ENCODE results near the gene CAPN1. TPM values are rescaled to one million over a fixed set of nuclear protein-coding genes. Genes with fewer than 3 reads are reported as not detected.

The CAPN1 gene
- total RNA-seq, 1 experiment from 2014 or later = 175 TPM

DNA sequence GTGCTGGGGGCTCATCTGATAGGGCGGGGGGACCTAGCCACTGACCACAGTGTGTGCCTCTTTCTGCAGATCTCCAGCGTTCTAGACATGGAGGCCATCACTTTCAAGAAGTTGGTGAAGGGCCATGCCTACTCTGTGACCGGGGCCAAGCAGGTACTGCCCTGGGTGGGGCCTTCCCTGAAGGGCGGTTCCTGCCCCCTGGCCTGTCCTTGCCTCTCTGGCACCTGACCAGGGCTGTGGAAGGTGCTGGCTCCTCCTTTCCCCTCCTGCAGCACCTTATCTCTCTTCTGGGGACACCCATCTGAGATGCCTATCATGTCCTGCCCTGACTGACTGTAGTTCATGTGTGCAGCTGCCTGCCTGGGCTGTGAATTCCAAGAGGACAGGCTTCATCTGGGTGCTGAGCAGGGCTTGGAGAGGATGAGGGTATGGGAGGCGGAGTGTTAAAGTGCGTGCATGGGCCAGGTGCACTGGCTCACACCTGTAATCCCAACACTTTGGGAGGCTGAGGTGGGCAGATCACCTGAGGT, 5.5 kb downstream of the CAPN1 start:
- no peak overlapping the region for H4K8ac ChIP-seq (replicated peaks; ENCODE audit: insufficient read length, low read depth, low read length)
- H3K36me3 Mint-ChIP-seq (ENCODE audit: insufficient read depth in 1 of 3, low read depth in 3 of 3) = peaks cover 40 to 62% (median 62%) of the 10 kb centered on the region in 3 experiments
- H2BK5ac ChIP-seq (ENCODE audit: insufficient read length, low read length) = no peak overlapping the region
- H4K20me1 ChIP-seq (ENCODE audit: control insufficient read depth, insufficient read depth, insufficient read length) = no peaks in the 10 kb centered on the region
- no peak overlapping the region for H2BK20ac ChIP-seq (ENCODE audit: low read depth, low read length, poor library complexity, severe bottlenecking)
- DNase-seq = no peak
- H4K5ac ChIP-seq (ENCODE audit: insufficient read length, low read depth, low read length) = no peak overlapping the region
- no CpG with 5 or more reads among the region's 6 CpGs for WGBS (ENCODE audit: extremely low coverage, insufficient read length, low lambda C conversion rate)
- H3K4me3 Mint-ChIP-seq = no peak overlapping the region
- no peak overlapping the region for H3K14ac ChIP-seq (ENCODE audit: insufficient read depth, low read length)
- H3K23ac ChIP-seq (ENCODE audit: insufficient read length, low read depth, low read length) = no peak overlapping the region
- TF ChIP-seq, protein P1, sequence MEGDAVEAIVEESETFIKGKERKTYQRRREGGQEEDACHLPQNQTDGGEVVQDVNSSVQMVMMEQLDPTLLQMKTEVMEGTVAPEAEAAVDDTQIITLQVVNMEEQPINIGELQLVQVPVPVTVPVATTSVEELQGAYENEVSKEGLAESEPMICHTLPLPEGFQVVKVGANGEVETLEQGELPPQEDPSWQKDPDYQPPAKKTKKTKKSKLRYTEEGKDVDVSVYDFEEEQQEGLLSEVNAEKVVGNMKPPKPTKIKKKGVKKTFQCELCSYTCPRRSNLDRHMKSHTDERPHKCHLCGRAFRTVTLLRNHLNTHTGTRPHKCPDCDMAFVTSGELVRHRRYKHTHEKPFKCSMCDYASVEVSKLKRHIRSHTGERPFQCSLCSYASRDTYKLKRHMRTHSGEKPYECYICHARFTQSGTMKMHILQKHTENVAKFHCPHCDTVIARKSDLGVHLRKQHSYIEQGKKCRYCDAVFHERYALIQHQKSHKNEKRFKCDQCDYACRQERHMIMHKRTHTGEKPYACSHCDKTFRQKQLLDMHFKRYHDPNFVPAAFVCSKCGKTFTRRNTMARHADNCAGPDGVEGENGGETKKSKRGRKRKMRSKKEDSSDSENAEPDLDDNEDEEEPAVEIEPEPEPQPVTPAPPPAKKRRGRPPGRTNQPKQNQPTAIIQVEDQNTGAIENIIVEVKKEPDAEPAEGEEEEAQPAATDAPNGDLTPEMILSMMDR (conservative IDR thresholded peaks at IDR 0.05) = no peak
- no peaks in the 10 kb centered on the region for H3K79me1 ChIP-seq (ENCODE audit: insufficient read depth, low read depth, low read length, poor library complexity, severe bottlenecking)
- H3K56ac ChIP-seq (ENCODE audit: insufficient read length, low read depth, low read length) = no peak overlapping the region
- H3K9ac ChIP-seq (ENCODE audit: extremely low read depth, insufficient read length, low read length) = no peak overlapping the region
- H2BK12ac ChIP-seq (ENCODE audit: insufficient read length, low read depth, low read length) = no peak overlapping the region
- no peak overlapping the region for H3T11ph ChIP-seq (ENCODE audit: low read length)
- H3K27me3 Mint-ChIP-seq (ENCODE audit: low read depth) = no peaks in the 10 kb centered on the region
- peaks cover 41 to 44% of the 10 kb centered on the region in 2 experiments for H3K4me1 Mint-ChIP-seq
- H3K4ac ChIP-seq (ENCODE audit: low read depth, low read length) = no peak overlapping the region
- no peak overlapping the region for H2AFZ ChIP-seq (ENCODE audit: low read length)
- H2BK15ac ChIP-seq (ENCODE audit: low read depth, low read length) = no peak overlapping the region
- no peak overlapping the region for H3K27ac ChIP-seq (ENCODE audit: insufficient read length, low read depth, low read length)
- peaks cover 9% of the 10 kb centered on the region; the same call in 1 of the 2 replicates for H3K4me1 ChIP-seq (ENCODE audit: insufficient read depth, low read length)
- H3K27me3 ChIP-seq (ENCODE audit: insufficient read depth, low read length) = no peaks in the 10 kb centered on the region
- H3K9me3 ChIP-seq (ENCODE audit: control insufficient read depth, low read depth, low read length) = no peaks in the 10 kb centered on the region
- H3K79me2 ChIP-seq (ENCODE audit: insufficient read depth, low read length) = peaks cover 2% of the 10 kb centered on the region; the same call in 1 of the 2 replicates
- H4K91ac ChIP-seq (ENCODE audit: insufficient read length, low read depth, low read length) = no peak overlapping the region
- no peak overlapping the region for H2AK5ac ChIP-seq (ENCODE audit: insufficient read length, low read length)
- peak overlapping the region in 1 of 3 experiments; percentile 49; a peak in 3 of 7 replicates for H3K27ac Mint-ChIP-seq
- H3K4me2 ChIP-seq (ENCODE audit: insufficient read depth, insufficient read length, low read length) = no peak overlapping the region
- H2BK120ac ChIP-seq (ENCODE audit: low read depth, low read length, poor library complexity, severe bottlenecking) = no peak overlapping the region
- no peak overlapping the region for H3K18ac ChIP-seq (ENCODE audit: insufficient read length, low read depth, low read length)
- H3K23me2 ChIP-seq (ENCODE audit: insufficient read length, low read depth, low read length, poor library complexity, severe bottlenecking) = peaks cover 6% of the 10 kb centered on the region
- no peaks in the 10 kb centered on the region for H3K9me3 Mint-ChIP-seq

Measured in H9 (cell line).